ENCODE results near the gene PLXND1. TPM values are rescaled to one million over a fixed set of nuclear protein-coding genes. Genes with fewer than 3 reads are reported as not detected.
A peak's percentile ranks its signal among the peaks of the same experiment; 100 is the strongest.

Gene PLXND1
- total and polyA plus RNA-seq, 2 donors (not counting 1 experiment from before 2014, with no cell fraction given), result 3.3 to 74.4 TPM

DNA sequence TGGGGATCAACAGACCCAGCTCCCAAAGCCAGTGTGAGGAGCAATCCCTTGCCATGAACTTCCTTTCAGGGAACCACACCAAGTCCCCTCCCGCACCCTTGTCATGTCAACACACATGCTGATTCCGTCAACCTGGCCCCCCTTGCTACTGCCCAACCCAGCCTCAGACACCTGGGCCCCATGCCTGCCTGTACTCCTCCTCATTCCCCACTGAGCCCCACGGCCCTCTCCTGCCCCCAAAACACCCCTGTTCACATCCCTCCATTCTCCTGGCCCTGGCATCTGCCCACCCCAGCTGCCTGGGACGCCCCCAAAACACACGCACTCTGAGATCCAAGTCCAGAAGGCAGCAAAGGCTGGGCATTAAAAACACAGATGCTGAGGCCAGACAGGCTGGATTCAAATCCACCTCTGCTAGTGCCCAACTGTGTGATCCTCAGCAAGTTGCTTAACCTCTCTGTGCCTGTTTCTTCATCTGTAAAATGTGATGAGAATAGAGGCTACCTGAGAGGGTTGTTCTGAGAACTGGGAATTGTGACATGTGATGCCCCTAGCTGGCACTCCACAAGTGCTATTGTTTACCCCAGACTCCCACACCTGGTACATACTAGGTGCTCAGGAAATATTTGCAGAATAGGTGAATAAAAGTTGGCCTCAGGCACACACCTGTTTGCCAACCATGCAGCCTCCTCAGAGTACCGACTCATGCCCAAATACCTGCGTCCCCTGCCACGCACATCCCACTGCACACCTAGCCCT is 2.3 kb downstream of the PLXND1 start:
- Histone ChIP-seq H3K9ac (ENCODE audit: low read length) (no peak overlapping the region), H3K4me3 (ENCODE audit: control extremely low read depth in 1 of 5, extremely low read depth in 1 of 5, insufficient read depth in 1 of 5, low read depth in 2 of 5, low read length in 4 of 5) (no peak overlapping the region), H4K20me1 (ENCODE audit: control insufficient read depth, insufficient read depth, low read length, poor library complexity, severe bottlenecking) (no peaks in the 10 kb centered on the region), H3K27ac (ENCODE audit: low read length in 2 of 2) (no peak overlapping the region), H3K36me3 (replicated peaks in 1 of 2; ENCODE audit: control extremely low read depth in 1 of 2, control insufficient read depth in 1 of 2, extremely low read depth in 1 of 2, insufficient read depth in 2 of 2, low read length in 1 of 2) (no peaks in the 10 kb centered on the region), H3K79me2 (ENCODE audit: control insufficient read depth, insufficient read depth, low read length) (no peaks in the 10 kb centered on the region), H3K9me3 (ENCODE audit: control extremely low read depth in 1 of 3, control insufficient read depth in 2 of 3, insufficient read depth in 1 of 3, low read length in 2 of 3) (peaks cover 0 to 3% (median 0%) of the 10 kb centered on the region in 3 donors), H2AFZ (ENCODE audit: insufficient read depth, low read depth, low read length, poor library complexity, severe bottlenecking) (no peak overlapping the region), H3K4me2 (replicated peaks; ENCODE audit: low read depth, low read length, poor library complexity, severe bottlenecking) (no peak overlapping the region), H3K27me3 (replicated peaks in 1 of 4; ENCODE audit: control extremely low read depth in 1 of 4, control insufficient read depth in 3 of 4, insufficient read depth in 4 of 4, low read length in 3 of 4) (peaks cover 0 to 37% (median 13%) of the 10 kb centered on the region in 4 experiments), H3K4me1 (ENCODE audit: control insufficient read depth in 2 of 2, insufficient read depth in 2 of 2, low read length in 2 of 2) (peaks cover 16 to 19% of the 10 kb centered on the region in 2 donors)
- Mint-ChIP-seq H3K27ac (peak overlapping the region; percentile 53), H3K4me1 (peaks cover 18% of the 10 kb centered on the region), H3K4me3 (peak overlapping the region; percentile 95), H3K9me3 (ENCODE audit: insufficient read depth) (no peaks in the 10 kb centered on the region), H3K27me3 (peaks cover 20% of the 10 kb centered on the region)
- TF ChIP-seq EZH2 (IDR thresholded peaks at IDR 0.05; ENCODE audit: borderline replicate concordance, insufficient read depth, low read depth, low read length, poor library complexity, severe bottlenecking), result no peak
- TF ChIP-seq, protein P1, sequence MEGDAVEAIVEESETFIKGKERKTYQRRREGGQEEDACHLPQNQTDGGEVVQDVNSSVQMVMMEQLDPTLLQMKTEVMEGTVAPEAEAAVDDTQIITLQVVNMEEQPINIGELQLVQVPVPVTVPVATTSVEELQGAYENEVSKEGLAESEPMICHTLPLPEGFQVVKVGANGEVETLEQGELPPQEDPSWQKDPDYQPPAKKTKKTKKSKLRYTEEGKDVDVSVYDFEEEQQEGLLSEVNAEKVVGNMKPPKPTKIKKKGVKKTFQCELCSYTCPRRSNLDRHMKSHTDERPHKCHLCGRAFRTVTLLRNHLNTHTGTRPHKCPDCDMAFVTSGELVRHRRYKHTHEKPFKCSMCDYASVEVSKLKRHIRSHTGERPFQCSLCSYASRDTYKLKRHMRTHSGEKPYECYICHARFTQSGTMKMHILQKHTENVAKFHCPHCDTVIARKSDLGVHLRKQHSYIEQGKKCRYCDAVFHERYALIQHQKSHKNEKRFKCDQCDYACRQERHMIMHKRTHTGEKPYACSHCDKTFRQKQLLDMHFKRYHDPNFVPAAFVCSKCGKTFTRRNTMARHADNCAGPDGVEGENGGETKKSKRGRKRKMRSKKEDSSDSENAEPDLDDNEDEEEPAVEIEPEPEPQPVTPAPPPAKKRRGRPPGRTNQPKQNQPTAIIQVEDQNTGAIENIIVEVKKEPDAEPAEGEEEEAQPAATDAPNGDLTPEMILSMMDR (IDR thresholded peaks at IDR 0.05), result no peak
- intact Hi-C loops (cut with micrococcal nuclease), result no loop called here
- ATAC-seq (ENCODE audit: low read depth) (no peak), DNase-seq (no peak)
- 89% methylated on average over 7 of the region's 8 CpGs for WGBS (ENCODE audit: insufficient coverage)
- ChIA-PET CTCF (interaction anchor here (0.9 to 1.8 kb wide), 3 partner anchors 10 to 27 kb away, joined by 3 to 7 read pairs (median 4); no protein-coding TSS in a partner anchor), POLR2A (interaction anchor here (0.8 to 4.1 kb wide), 3 partner anchors 28 to 164 kb away, joined by 3 to 55 read pairs (median 8); partner anchors contain the start of genes IFT122 and MBD4)

DNA sequence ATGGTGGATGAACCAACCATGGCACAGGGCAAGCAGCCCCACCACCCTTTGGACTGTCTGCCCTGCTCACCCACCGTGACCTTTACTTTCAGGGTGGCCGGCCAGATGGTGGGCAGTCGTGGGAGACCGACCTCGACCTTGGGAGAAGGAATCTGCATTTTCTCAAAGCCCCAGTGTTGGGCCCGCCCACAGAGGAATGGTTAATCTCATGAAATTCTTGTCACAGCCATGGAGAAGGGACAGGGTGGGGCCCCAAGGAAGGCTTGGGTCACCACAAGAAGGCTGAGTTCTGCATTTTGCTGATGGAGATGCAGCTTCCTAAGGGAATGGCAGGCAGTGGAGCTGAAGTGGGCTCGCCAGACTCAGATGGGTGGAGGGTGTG is 2.9 kb downstream of the PLXND1 start:
- 44% methylated on average over 7 of the region's 7 CpGs for WGBS (ENCODE audit: insufficient coverage)
- H3K27me3 Mint-ChIP-seq, result peaks cover 16% of the 10 kb centered on the region
- no peak overlapping the region for H3K4me3 ChIP-seq (ENCODE audit: control extremely low read depth in 1 of 5, extremely low read depth in 1 of 5, insufficient read depth in 1 of 5, low read depth in 2 of 5, low read length in 4 of 5)
- no peak overlapping the region for H3K27ac Mint-ChIP-seq
- H3K9ac ChIP-seq (ENCODE audit: low read length), result no peak overlapping the region
- ATAC-seq (ENCODE audit: low read depth) (no peak), DNase-seq (no peak)
- H3K4me1 ChIP-seq (ENCODE audit: control insufficient read depth in 2 of 2, insufficient read depth in 2 of 2, low read length in 2 of 2), result peaks cover 16 to 19% of the 10 kb centered on the region in 2 donors
- no peaks in the 10 kb centered on the region for H4K20me1 ChIP-seq (ENCODE audit: control insufficient read depth, insufficient read depth, low read length, poor library complexity, severe bottlenecking)
- no peak overlapping the region for H3K4me2 ChIP-seq (replicated peaks; ENCODE audit: low read depth, low read length, poor library complexity, severe bottlenecking)
- no peaks in the 10 kb centered on the region for H3K9me3 Mint-ChIP-seq (ENCODE audit: insufficient read depth)
- no peaks in the 10 kb centered on the region for H3K36me3 ChIP-seq (replicated peaks in 1 of 2; ENCODE audit: control extremely low read depth in 1 of 2, control insufficient read depth in 1 of 2, extremely low read depth in 1 of 2, insufficient read depth in 2 of 2, low read length in 1 of 2)
- CTCF ChIA-PET, result interaction anchor here (0.6 to 1.8 kb wide), 4 partner anchors 10 to 275 kb away, joined by 3 to 7 read pairs (median 4); no protein-coding TSS in a partner anchor
- peaks cover 0 to 3% (median 0%) of the 10 kb centered on the region in 3 donors for H3K9me3 ChIP-seq (ENCODE audit: control extremely low read depth in 1 of 3, control insufficient read depth in 2 of 3, insufficient read depth in 1 of 3, low read length in 2 of 3)
- H3K27ac ChIP-seq (ENCODE audit: low read length in 2 of 2), result no peak overlapping the region
- TF ChIP-seq, protein P1 (IDR thresholded peaks at IDR 0.05), result no peak
- TF ChIP-seq EZH2 (IDR thresholded peaks at IDR 0.05; ENCODE audit: borderline replicate concordance, insufficient read depth, low read depth, low read length, poor library complexity, severe bottlenecking), result no peak
- H2AFZ ChIP-seq (ENCODE audit: insufficient read depth, low read depth, low read length, poor library complexity, severe bottlenecking), result no peak overlapping the region
- no peaks in the 10 kb centered on the region for H3K79me2 ChIP-seq (ENCODE audit: control insufficient read depth, insufficient read depth, low read length)
- peaks cover 0 to 32% (median 10%) of the 10 kb centered on the region in 4 experiments for H3K27me3 ChIP-seq (replicated peaks in 1 of 4; ENCODE audit: control extremely low read depth in 1 of 4, control insufficient read depth in 3 of 4, insufficient read depth in 4 of 4, low read length in 3 of 4)
- intact Hi-C loops (cut with micrococcal nuclease), result no loop called here
- no peak overlapping the region for H3K4me3 Mint-ChIP-seq
- POLR2A ChIA-PET, result interaction anchor here (0.8 kb wide), 1 partner anchor 42 kb away, joined by 3 read pairs; no protein-coding TSS in a partner anchor
- peaks cover 19% of the 10 kb centered on the region for H3K4me1 Mint-ChIP-seq
